ENCODE measurements around the gene NCBP2L. TPM values are rescaled to one million over a fixed set of nuclear protein-coding genes. Genes with fewer than 3 reads are reported as not detected.

NCBP2L gene
- total RNA-seq, 1 experiment from 2014 or later = not detected

DNA sequence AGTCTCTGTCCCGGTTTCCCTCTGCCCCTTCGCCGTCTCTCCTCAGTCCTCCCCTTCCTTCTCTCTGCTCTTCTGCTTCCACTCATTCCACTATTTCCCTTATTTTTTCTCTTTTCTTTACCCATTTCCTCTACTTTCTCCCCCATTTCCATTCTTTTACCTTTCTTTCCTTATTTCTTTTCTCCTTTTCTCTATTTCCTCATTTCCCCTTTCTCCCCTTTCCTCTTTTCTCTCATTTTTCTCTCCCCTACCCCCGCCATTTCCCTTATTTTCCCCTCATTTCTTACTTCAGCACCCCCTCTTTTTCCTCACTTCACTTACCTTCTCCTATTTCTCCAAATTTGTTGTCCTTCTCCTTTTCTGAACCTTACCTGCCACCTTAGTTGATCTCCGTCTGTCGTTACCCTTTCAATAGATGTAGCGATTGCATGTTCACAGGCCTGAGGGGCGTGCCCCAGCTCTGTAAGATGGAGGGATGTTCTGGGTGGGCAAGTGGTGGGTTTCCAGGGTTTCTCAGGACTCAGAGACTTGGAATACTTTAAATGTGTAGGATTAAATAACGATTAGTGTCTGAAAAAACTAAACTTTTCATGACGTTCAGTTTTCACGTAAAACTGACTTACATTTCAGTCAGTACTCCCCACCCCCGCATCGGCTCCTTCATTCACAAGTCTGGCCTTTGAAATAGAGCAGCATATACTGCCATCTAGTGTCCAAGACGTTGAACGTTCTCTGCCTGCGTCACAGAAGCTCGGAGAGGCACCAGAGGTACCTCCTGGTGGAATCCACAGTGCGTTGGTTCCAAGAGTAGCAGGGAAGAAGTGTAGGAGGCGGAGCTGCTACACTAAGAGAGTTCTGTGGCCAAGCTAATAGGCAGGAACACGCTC lies 641 bp upstream of the NCBP2L start:
- Histone ChIP-seq H3K27me3 (ENCODE audit: low read length) (no peaks in the 10 kb centered on the region), H3F3A (ENCODE audit: low read length, unreplicated experiment) (no peaks in the 10 kb centered on the region), H2AFZ (ENCODE audit: low read length) (peak overlapping the region; percentile 84), H3K79me2 (ENCODE audit: low read length) (no peaks in the 10 kb centered on the region), H3K9me2 (replicated peaks; ENCODE audit: low read length) (no peaks in the 10 kb centered on the region), H3K4me2 (ENCODE audit: low read length) (peak overlapping the region; percentile 95), H3K27ac (ENCODE audit: low read length) (no peak overlapping the region), H3K4me1 (ENCODE audit: insufficient read depth, low read length) (peaks cover 10% of the 10 kb centered on the region), H4K20me1 (ENCODE audit: low read length) (no peaks in the 10 kb centered on the region), H3K4me3 (ENCODE audit: low read length) (peak overlapping the region; percentile 77), H3K9me3 (ENCODE audit: low read length) (no peaks in the 10 kb centered on the region), H3K9ac (ENCODE audit: low read length) (0 out of 2 replicates have a peak overlapping the region, but pooled peaks have one; percentile 20), H3K36me3 (ENCODE audit: low read depth, low read length) (no peaks in the 10 kb centered on the region)
- ChIA-PET CTCF (interaction anchor here (0.5 to 3.0 kb wide), 11 partner anchors 27 to 454 kb away, joined by 3 to 27 read pairs (median 3); no protein-coding TSS in a partner anchor), POLR2A (ENCODE audit: unreplicated experiment) (no interaction called here)
- TF ChIP-seq, protein P1, sequence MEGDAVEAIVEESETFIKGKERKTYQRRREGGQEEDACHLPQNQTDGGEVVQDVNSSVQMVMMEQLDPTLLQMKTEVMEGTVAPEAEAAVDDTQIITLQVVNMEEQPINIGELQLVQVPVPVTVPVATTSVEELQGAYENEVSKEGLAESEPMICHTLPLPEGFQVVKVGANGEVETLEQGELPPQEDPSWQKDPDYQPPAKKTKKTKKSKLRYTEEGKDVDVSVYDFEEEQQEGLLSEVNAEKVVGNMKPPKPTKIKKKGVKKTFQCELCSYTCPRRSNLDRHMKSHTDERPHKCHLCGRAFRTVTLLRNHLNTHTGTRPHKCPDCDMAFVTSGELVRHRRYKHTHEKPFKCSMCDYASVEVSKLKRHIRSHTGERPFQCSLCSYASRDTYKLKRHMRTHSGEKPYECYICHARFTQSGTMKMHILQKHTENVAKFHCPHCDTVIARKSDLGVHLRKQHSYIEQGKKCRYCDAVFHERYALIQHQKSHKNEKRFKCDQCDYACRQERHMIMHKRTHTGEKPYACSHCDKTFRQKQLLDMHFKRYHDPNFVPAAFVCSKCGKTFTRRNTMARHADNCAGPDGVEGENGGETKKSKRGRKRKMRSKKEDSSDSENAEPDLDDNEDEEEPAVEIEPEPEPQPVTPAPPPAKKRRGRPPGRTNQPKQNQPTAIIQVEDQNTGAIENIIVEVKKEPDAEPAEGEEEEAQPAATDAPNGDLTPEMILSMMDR (conservative IDR thresholded peaks at IDR 0.05; ENCODE audit: low read depth, low read length) = peak; percentile 77
- TF ChIP-seq EZH2phosphoT487 (IDR thresholded peaks at IDR 0.05; ENCODE audit: borderline replicate concordance, low read length) (no peak), EZH2 (IDR thresholded peaks at IDR 0.05; ENCODE audit: low read length, unreplicated experiment) (no peak)
- no TSS peak for BruUV-seq (replicated peaks)
- DNase-seq = peak; percentile 94
- intact Hi-C loops (cut with micrococcal nuclease) = loop anchor here (1.0 to 5.0 kb wide), 6 partner anchors 104 to 750 kb away; no protein-coding TSS in a partner anchor
- peak; percentile 74 for ATAC-seq

DNA sequence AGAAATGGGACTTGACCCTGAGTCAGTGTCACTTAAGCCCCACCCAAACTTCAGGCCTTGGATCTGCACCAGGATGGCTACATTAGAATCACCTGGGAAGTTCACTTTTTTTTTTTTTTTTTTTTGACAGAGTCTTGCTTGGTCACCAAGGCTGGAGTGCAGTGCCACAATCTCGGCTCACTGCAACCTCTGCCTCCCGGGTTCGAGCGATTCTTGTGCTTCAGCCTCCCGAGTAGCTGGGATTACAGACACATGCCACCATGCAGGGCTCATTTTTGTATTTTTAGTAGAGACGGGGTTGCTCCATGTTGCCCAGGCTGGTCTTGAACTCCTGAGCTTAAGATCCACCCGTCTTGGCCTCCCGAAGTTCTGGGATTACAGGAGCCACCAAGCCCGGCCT lies 3.0 kb downstream of the NCBP2L start:
- peaks cover 5% of the 10 kb centered on the region for H3K4me1 ChIP-seq (ENCODE audit: insufficient read depth, low read length)
- no peaks in the 10 kb centered on the region for H3K9me3 ChIP-seq (ENCODE audit: low read length)
- peak; percentile 6 for DNase-seq
- TF ChIP-seq EZH2 (IDR thresholded peaks at IDR 0.05; ENCODE audit: low read length, unreplicated experiment) (no peak), EZH2phosphoT487 (IDR thresholded peaks at IDR 0.05; ENCODE audit: borderline replicate concordance, low read length) (no peak)
- TF ChIP-seq, protein P1 (conservative IDR thresholded peaks at IDR 0.05; ENCODE audit: low read depth, low read length) = no peak
- ChIA-PET CTCF (no interaction called here), POLR2A (ENCODE audit: unreplicated experiment) (no interaction called here)
- H3K27me3 ChIP-seq (ENCODE audit: low read length) = no peaks in the 10 kb centered on the region
- no peaks in the 10 kb centered on the region for H3K79me2 ChIP-seq (ENCODE audit: low read length)
- H3K9ac ChIP-seq (ENCODE audit: low read length) = no peak overlapping the region
- intact Hi-C loops (cut with micrococcal nuclease) = no loop called here
- H3K27ac ChIP-seq (ENCODE audit: low read length) = no peak overlapping the region
- H2AFZ ChIP-seq (ENCODE audit: low read length) = no peak overlapping the region
- no peak overlapping the region for H3K4me3 ChIP-seq (ENCODE audit: low read length)
- no peaks in the 10 kb centered on the region for H3F3A ChIP-seq (ENCODE audit: low read length, unreplicated experiment)
- no peaks in the 10 kb centered on the region for H3K9me2 ChIP-seq (replicated peaks; ENCODE audit: low read length)
- no peak overlapping the region for H3K4me2 ChIP-seq (ENCODE audit: low read length)
- no peak for ATAC-seq
- no TSS peak for BruUV-seq (replicated peaks)
- H4K20me1 ChIP-seq (ENCODE audit: low read length) = no peaks in the 10 kb centered on the region
- no peaks in the 10 kb centered on the region for H3K36me3 ChIP-seq (ENCODE audit: low read depth, low read length)

DNA sequence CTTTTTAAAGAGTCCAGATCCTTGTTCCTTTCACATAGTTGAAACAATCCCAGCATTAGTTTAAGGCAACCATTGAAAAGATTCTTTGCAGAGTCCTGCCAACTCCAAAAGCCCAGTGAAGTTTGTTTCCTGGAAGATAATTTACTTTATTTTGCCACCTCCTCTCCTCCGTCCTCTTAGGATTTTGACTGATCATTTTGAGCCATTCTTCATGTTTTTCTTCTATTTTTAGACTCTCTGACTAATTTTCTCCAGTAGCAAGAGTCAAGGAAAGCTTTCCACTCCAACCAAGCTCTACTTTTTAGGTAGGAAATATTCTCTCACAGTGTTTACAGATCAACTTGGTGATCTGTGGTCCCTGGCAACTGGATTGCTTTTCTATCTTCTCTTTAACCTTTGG lies 10.3 kb downstream of the NCBP2L start:
- intact Hi-C loops (cut with micrococcal nuclease) = no loop called here
- Histone ChIP-seq H3F3A (ENCODE audit: low read length, unreplicated experiment) (no peaks in the 10 kb centered on the region), H4K20me1 (ENCODE audit: low read length) (no peaks in the 10 kb centered on the region), H3K4me2 (ENCODE audit: low read length) (no peak overlapping the region), H3K4me3 (ENCODE audit: low read length) (no peak overlapping the region), H3K4me1 (ENCODE audit: insufficient read depth, low read length) (no peaks in the 10 kb centered on the region), H3K27me3 (ENCODE audit: low read length) (0 out of 2 replicates have a peak, but pooled peaks cover under 1% of the 10 kb centered on the region), H3K27ac (ENCODE audit: low read length) (no peak overlapping the region), H3K36me3 (ENCODE audit: low read depth, low read length) (no peaks in the 10 kb centered on the region), H3K9me2 (replicated peaks; ENCODE audit: low read length) (no peaks in the 10 kb centered on the region), H2AFZ (ENCODE audit: low read length) (no peak overlapping the region), H3K9me3 (ENCODE audit: low read length) (no peaks in the 10 kb centered on the region), H3K9ac (ENCODE audit: low read length) (no peak overlapping the region), H3K79me2 (ENCODE audit: low read length) (no peaks in the 10 kb centered on the region)
- TF ChIP-seq EZH2phosphoT487 (IDR thresholded peaks at IDR 0.05; ENCODE audit: borderline replicate concordance, low read length) (no peak), EZH2 (IDR thresholded peaks at IDR 0.05; ENCODE audit: low read length, unreplicated experiment) (no peak)
- TF ChIP-seq, protein P1 (conservative IDR thresholded peaks at IDR 0.05; ENCODE audit: low read depth, low read length) = no peak
- ATAC-seq = no peak
- DNase-seq = no peak
- ChIA-PET CTCF (no interaction called here), POLR2A (ENCODE audit: unreplicated experiment) (no interaction called here)
- BruUV-seq (replicated peaks) = no TSS peak

All from PC-3 (cell line).